CD4-positive, alpha-beta memory T cell (primary cell): ENCODE data around the gene ZNF665. TPM values are rescaled to one million over a fixed set of nuclear protein-coding genes. Genes with fewer than 3 reads are reported as not detected.

ENCODE experiments used
- polyA plus RNA-seq, 2 donors: library from polyadenylated mRNA; unstranded; fragments of 300-500 nt; fragmentation: Illumina TruSeq; gene quantifications; one replicate each; pipeline ENCODE4 v1.2.3, GENCODE V29; 2021
- total RNA-seq, 2 experiments: library from RNA; stranded (reverse); gene quantifications; one replicate each; pipeline ENCODE4 v1.2.3, GENCODE V29; 2021

The ZNF665 gene
- total and polyA plus RNA-seq, 4 experiments from 2014 or later, result 6.6 to 8.7 (median 7.4) TPM

Other genes with a start within 250 kb of the ZNF665 start
- gene ZNF816, start 230.5 kb downstream of the ZNF665 start, total RNA-seq, result 10 to 100 TPM; 26.1 to 29.6 TPM
- 10 to 100 TPM in 1 of 2 donors, 1 to 10 TPM in 1; 6.5 to 19.9 TPM for gene ZNF816, start 230.5 kb downstream of the ZNF665 start, polyA plus RNA-seq
- gene ERVV-1, start 179.4 kb downstream of the ZNF665 start, total RNA-seq, result not detected
- not detected for gene ERVV-1, start 179.4 kb downstream of the ZNF665 start, polyA plus RNA-seq
- gene ERVV-2, start 148.6 kb downstream of the ZNF665 start, total RNA-seq, result not detected
- gene ERVV-2, start 148.6 kb downstream of the ZNF665 start, polyA plus RNA-seq, result not detected
- 10 to 100 TPM; 72.0 to 81.1 TPM for gene ZNF160, start 89.9 kb downstream of the ZNF665 start, total RNA-seq
- 10 to 100 TPM; 19.0 to 31.0 TPM for gene ZNF160, start 89.9 kb downstream of the ZNF665 start, polyA plus RNA-seq
- 1 to 10 TPM; 1.0 to 1.3 TPM for gene ZNF415, start 60.4 kb downstream of the ZNF665 start, total RNA-seq
- 1 to 10 TPM; 1.6 to 1.8 TPM for gene ZNF415, start 60.4 kb downstream of the ZNF665 start, polyA plus RNA-seq
- 10 to 100 TPM; 23.0 to 24.3 TPM for gene ZNF347, start 34.3 kb downstream of the ZNF665 start, total RNA-seq
- 1 to 10 TPM; 3.4 to 4.5 TPM for gene ZNF347, start 34.3 kb downstream of the ZNF665 start, polyA plus RNA-seq
- 10 to 100 TPM; 19.8 to 24.2 TPM for gene ZNF677, start 61.5 kb upstream of the ZNF665 start, total RNA-seq
- 10 to 100 TPM; 14.3 to 19.1 TPM for gene ZNF677, start 61.5 kb upstream of the ZNF665 start, polyA plus RNA-seq
- not detected for gene VN1R2, start 64.9 kb upstream of the ZNF665 start, total RNA-seq
- gene VN1R2, start 64.9 kb upstream of the ZNF665 start, polyA plus RNA-seq, result not detected
- gene VN1R4, start 74.4 kb upstream of the ZNF665 start, total RNA-seq, result not detected
- not detected for gene VN1R4, start 74.4 kb upstream of the ZNF665 start, polyA plus RNA-seq
- gene ZNF845, start 140.4 kb upstream of the ZNF665 start, total RNA-seq, result 10 to 100 TPM; 18.0 to 19.4 TPM
- 10 to 100 TPM; 12.2 to 13.4 TPM for gene ZNF845, start 140.4 kb upstream of the ZNF665 start, polyA plus RNA-seq
- gene ZNF525, start 172.3 kb upstream of the ZNF665 start, total RNA-seq, result 10 to 100 TPM; 36.5 to 36.6 TPM
- gene ZNF525, start 172.3 kb upstream of the ZNF665 start, polyA plus RNA-seq, result 1 to 10 TPM; 2.4 to 9.3 TPM
- 10 to 100 TPM; 20.9 to 21.6 TPM for gene ZNF765, start 201.8 kb upstream of the ZNF665 start, total RNA-seq
- 1 to 10 TPM; 7.2 to 9.9 TPM for gene ZNF765, start 201.8 kb upstream of the ZNF665 start, polyA plus RNA-seq
- gene ZNF761, start 238.6 kb upstream of the ZNF665 start, total RNA-seq, result 10 to 100 TPM; 18.3 to 20.2 TPM
- gene ZNF761, start 238.6 kb upstream of the ZNF665 start, polyA plus RNA-seq, result 10 to 100 TPM; 11.2 to 11.4 TPM